Liver (tissue), 9 donors: ENCODE data around the gene TEX50. TPM values are rescaled to one million over a fixed set of nuclear protein-coding genes. Genes with fewer than 3 reads are reported as not detected.

Source experiments
- DNase-seq: peaks from one replicate; pipeline ENCODE4 v3.0.0-alpha.2; 2017; ENCODE audit warnings: low spot score
- H3K27ac ChIP-seq, 2 donors: one replicate each; pipeline ENCODE4 v1.7.0; 2013; ENCODE audit warnings: inconsistent platforms in 2 of 2, low read length in 2 of 2, control low read depth in 1 of 2, low read depth in 1 of 2, mild to moderate bottlenecking in 1 of 2
- H3K27me3 ChIP-seq, 4 donors: one replicate each; pipeline versions ENCODE4 v1.6.1 to v1.7.0; 2013; ENCODE audit warnings: low read length in 3 of 4, inconsistent platforms in 1 of 4, mild to moderate bottlenecking in 1 of 4, moderate library complexity in 1 of 4; ENCODE audit not compliant: control insufficient read depth in 4 of 4, insufficient read depth in 4 of 4
- H3K36me3 ChIP-seq, 4 donors: one replicate each; pipeline versions ENCODE4 v1.6.1 to v1.7.0; 2013; ENCODE audit warnings: low read length in 3 of 4, mild to moderate bottlenecking in 3 of 4, low read depth in 1 of 4, moderate library complexity in 1 of 4; ENCODE audit not compliant: control insufficient read depth in 4 of 4, insufficient read depth in 3 of 4
- H3K4me1 ChIP-seq, 4 donors: one replicate each; pipeline versions ENCODE4 v1.6.1 to v1.7.0; 2013; ENCODE audit warnings: low read length in 3 of 4, mild to moderate bottlenecking in 3 of 4, moderate library complexity in 1 of 4; ENCODE audit not compliant: control insufficient read depth in 4 of 4, insufficient read depth in 4 of 4
- H3K4me3 ChIP-seq, 3 donors: one replicate each; pipeline versions ENCODE4 v1.6.1 to v1.7.0; 2013; ENCODE audit warnings: low read length in 3 of 3, control low read depth in 1 of 3, low read depth in 1 of 3, mild to moderate bottlenecking in 1 of 3
- H3K9ac ChIP-seq, 2 donors: one replicate each; pipeline ENCODE4 v1.7.0; 2013; ENCODE audit warnings: low read length in 2 of 2, mild to moderate bottlenecking in 2 of 2, moderate library complexity in 2 of 2, control low read depth in 1 of 2, low read depth in 1 of 2
- H3K9me3 ChIP-seq, 4 donors: one replicate each; pipeline versions ENCODE4 v1.6.1 to v1.7.0; 2013; ENCODE audit warnings: low read length in 3 of 4; ENCODE audit not compliant: control insufficient read depth in 4 of 4
- EGR1 ChIP-seq, 2 donors: IDR thresholded peaks; 2 replicates each; pipeline ENCODE4 v1.6.1; 2016 to 2018; ENCODE audit warnings: antibody characterized with exemption in 2 of 2, low read depth in 2 of 2
- FOXA1 ChIP-seq: IDR thresholded peaks from 2 replicates; pipeline ENCODE4 v1.6.1; 2016; ENCODE audit warnings: antibody characterized with exemption
- FOXA2 ChIP-seq: IDR thresholded peaks from 2 replicates; pipeline ENCODE4 v1.6.1; 2016; ENCODE audit warnings: antibody characterized with exemption
- GABPA ChIP-seq, 2 donors: IDR thresholded peaks in 1 of 2; conservative IDR thresholded peaks in 1 of 2; 2 replicates each; pipeline ENCODE4 v1.6.1; 2016; ENCODE audit warnings: antibody characterized with exemption in 2 of 2, mild to moderate bottlenecking in 1 of 2, moderate library complexity in 1 of 2
- HNF4A ChIP-seq, 2 donors: conservative IDR thresholded peaks; 2 replicates each; pipeline ENCODE4 v1.6.1; 2016; ENCODE audit warnings: antibody characterized with exemption in 2 of 2, mild to moderate bottlenecking in 2 of 2
- HNF4G ChIP-seq: IDR thresholded peaks from 2 replicates; pipeline ENCODE4 v1.6.1; 2016; ENCODE audit warnings: antibody characterized with exemption
- JUND ChIP-seq, 2 donors: IDR thresholded peaks; 2 replicates each; pipeline ENCODE4 v1.6.1; 2016; ENCODE audit warnings: antibody characterized with exemption in 2 of 2
- NR2F2 ChIP-seq: IDR thresholded peaks from 2 replicates; pipeline ENCODE4 v1.6.1; 2016; ENCODE audit warnings: antibody characterized with exemption
- RAD21 ChIP-seq, 2 donors: IDR thresholded peaks; 2 replicates each; pipeline ENCODE4 v1.6.1; 2016; ENCODE audit warnings: antibody characterized with exemption in 2 of 2, mild to moderate bottlenecking in 2 of 2
- RXRA ChIP-seq, 2 donors: IDR thresholded peaks; 2 replicates each; pipeline ENCODE4 v1.6.1; 2017 to 2018; ENCODE audit warnings: antibody characterized with exemption in 2 of 2, mild to moderate bottlenecking in 1 of 2
- SP1 ChIP-seq: IDR thresholded peaks from 2 replicates; pipeline ENCODE4 v1.6.1; 2018; ENCODE audit warnings: antibody characterized with exemption, mild to moderate bottlenecking
- TAF1 ChIP-seq: conservative IDR thresholded peaks from 2 replicates; pipeline ENCODE4 v1.6.1; 2016; ENCODE audit warnings: antibody characterized with exemption, mild to moderate bottlenecking
- YY1 ChIP-seq: IDR thresholded peaks from 2 replicates; pipeline ENCODE4 v1.6.1; 2016; ENCODE audit warnings: antibody characterized with exemption, mild to moderate bottlenecking
- WGBS: extraction: QIAGEN DNeasy Blood & Tissue Kit; methylation state at CpG from one replicate; pipeline ENCODE4 v1.1.7; 2013; 5-methylcytosine and 5-hydroxymethylcytosine counted together
- polyA plus RNA-seq, 2 donors: library from polyadenylated mRNA; stranded (reverse) in 1 of 2; unstranded in 1 of 2; fragments of 200-250 nt in 1 of 2; fragments of >200 nt in 1 of 2; fragmentation: Nextera tagmentation in 1 of 2; extraction: Ambion mirVana in 1 of 2; gene quantifications; one replicate each; pipeline versions ENCODE4 v1.2.1 to v1.2.3, GENCODE V29; 2013 to 2015
- total RNA-seq, 2 donors: library from RNA; depleted of rRNA; stranded (reverse); fragments of >200 nt; gene quantifications; one replicate each; pipeline ENCODE4 v1.2.3, GENCODE V29; 2014
- TF ChIP-seq, protein P1 (sequence below): IDR thresholded peaks from 2 replicates; pipeline ENCODE4 v1.6.1; 2016; ENCODE audit warnings: antibody characterized with exemption, mild to moderate bottlenecking
- TF ChIP-seq, protein P2 (sequence below): IDR thresholded peaks from 2 replicates; pipeline ENCODE4 v1.6.1; 2016; ENCODE audit warnings: antibody characterized with exemption
- TF ChIP-seq, protein P3 (sequence below): fragments of 150-350 bp; IDR thresholded peaks from 2 replicates; pipeline ENCODE4 v1.5.1; 2017; ENCODE audit warnings: improper control_type of control experiment, low read depth, low read length; ENCODE audit not compliant: missing input control
- TF ChIP-seq, protein P4 (sequence below): IDR thresholded peaks from 2 replicates; pipeline ENCODE4 v1.6.1; 2016; ENCODE audit warnings: antibody characterized with exemption
- TF ChIP-seq, protein P5 (sequence below): IDR thresholded peaks from 2 replicates; pipeline ENCODE4 v1.6.1; 2016; ENCODE audit warnings: antibody characterized with exemption
- donor health status: healthy.
- donor health status: healthy.
- donor health status: healthy.
- donor health status: healthy.
- donor health status: healthy.

TEX50 gene
- total and polyA plus RNA-seq, 4 donors: not detected

DNA sequence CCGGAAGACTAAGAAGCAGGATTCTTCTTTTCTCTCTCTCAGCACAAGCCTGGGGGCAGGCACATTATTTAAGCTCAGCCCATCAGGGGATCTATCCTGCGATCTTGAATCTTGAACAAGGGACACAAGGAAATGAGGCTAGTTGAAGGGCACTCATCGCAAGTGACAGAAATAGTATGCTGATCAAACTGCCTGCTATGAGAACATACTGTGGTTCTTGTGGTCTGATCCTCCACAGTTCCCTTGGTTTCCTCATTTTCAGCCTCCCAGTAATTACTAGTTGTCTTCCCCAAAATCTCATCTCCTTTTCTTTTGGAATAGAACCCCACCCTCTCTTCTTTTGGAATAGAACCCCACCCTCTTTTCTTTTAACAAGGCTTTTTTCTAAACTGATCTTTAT is 28.0 kb downstream of the TEX50 start:
- Histone ChIP-seq H3K27ac (no peak overlapping the region), H3K9ac (no peak overlapping the region), H3K27me3 (no peaks in the 10 kb centered on the region), H3K4me1 (no peaks in the 10 kb centered on the region), H3K36me3 (no peaks in the 10 kb centered on the region), H3K9me3 (no peaks in the 10 kb centered on the region), H3K4me3 (no peak overlapping the region)
- WGBS: 89% methylated on average over 3 of the region's 3 CpGs
- TF ChIP-seq, protein P1, sequence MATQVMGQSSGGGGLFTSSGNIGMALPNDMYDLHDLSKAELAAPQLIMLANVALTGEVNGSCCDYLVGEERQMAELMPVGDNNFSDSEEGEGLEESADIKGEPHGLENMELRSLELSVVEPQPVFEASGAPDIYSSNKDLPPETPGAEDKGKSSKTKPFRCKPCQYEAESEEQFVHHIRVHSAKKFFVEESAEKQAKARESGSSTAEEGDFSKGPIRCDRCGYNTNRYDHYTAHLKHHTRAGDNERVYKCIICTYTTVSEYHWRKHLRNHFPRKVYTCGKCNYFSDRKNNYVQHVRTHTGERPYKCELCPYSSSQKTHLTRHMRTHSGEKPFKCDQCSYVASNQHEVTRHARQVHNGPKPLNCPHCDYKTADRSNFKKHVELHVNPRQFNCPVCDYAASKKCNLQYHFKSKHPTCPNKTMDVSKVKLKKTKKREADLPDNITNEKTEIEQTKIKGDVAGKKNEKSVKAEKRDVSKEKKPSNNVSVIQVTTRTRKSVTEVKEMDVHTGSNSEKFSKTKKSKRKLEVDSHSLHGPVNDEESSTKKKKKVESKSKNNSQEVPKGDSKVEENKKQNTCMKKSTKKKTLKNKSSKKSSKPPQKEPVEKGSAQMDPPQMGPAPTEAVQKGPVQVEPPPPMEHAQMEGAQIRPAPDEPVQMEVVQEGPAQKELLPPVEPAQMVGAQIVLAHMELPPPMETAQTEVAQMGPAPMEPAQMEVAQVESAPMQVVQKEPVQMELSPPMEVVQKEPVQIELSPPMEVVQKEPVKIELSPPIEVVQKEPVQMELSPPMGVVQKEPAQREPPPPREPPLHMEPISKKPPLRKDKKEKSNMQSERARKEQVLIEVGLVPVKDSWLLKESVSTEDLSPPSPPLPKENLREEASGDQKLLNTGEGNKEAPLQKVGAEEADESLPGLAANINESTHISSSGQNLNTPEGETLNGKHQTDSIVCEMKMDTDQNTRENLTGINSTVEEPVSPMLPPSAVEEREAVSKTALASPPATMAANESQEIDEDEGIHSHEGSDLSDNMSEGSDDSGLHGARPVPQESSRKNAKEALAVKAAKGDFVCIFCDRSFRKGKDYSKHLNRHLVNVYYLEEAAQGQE: no peak
- TF ChIP-seq HNF4A (conservative IDR thresholded peaks at IDR 0.05) (no peak), GABPA (IDR thresholded peaks at IDR 0.05 in 1 of 2, conservative IDR thresholded peaks at IDR 0.05 in 1 of 2) (no peak), FOXA1 (no peak), EGR1 (IDR thresholded peaks at IDR 0.05; ENCODE audit: low read depth in 2 of 2) (no peak), FOXA2 (no peak), HNF4G (no peak), RAD21 (IDR thresholded peaks at IDR 0.05) (no peak), YY1 (no peak), SP1 (no peak), NR2F2 (no peak), JUND (IDR thresholded peaks at IDR 0.05) (no peak), RXRA (IDR thresholded peaks at IDR 0.05) (no peak), TAF1 (no peak)
- TF ChIP-seq, protein P2, sequence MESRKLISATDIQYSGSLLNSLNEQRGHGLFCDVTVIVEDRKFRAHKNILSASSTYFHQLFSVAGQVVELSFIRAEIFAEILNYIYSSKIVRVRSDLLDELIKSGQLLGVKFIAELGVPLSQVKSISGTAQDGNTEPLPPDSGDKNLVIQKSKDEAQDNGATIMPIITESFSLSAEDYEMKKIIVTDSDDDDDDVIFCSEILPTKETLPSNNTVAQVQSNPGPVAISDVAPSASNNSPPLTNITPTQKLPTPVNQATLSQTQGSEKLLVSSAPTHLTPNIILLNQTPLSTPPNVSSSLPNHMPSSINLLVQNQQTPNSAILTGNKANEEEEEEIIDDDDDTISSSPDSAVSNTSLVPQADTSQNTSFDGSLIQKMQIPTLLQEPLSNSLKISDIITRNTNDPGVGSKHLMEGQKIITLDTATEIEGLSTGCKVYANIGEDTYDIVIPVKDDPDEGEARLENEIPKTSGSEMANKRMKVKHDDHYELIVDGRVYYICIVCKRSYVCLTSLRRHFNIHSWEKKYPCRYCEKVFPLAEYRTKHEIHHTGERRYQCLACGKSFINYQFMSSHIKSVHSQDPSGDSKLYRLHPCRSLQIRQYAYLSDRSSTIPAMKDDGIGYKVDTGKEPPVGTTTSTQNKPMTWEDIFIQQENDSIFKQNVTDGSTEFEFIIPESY: no peak
- TF ChIP-seq, protein P3, sequence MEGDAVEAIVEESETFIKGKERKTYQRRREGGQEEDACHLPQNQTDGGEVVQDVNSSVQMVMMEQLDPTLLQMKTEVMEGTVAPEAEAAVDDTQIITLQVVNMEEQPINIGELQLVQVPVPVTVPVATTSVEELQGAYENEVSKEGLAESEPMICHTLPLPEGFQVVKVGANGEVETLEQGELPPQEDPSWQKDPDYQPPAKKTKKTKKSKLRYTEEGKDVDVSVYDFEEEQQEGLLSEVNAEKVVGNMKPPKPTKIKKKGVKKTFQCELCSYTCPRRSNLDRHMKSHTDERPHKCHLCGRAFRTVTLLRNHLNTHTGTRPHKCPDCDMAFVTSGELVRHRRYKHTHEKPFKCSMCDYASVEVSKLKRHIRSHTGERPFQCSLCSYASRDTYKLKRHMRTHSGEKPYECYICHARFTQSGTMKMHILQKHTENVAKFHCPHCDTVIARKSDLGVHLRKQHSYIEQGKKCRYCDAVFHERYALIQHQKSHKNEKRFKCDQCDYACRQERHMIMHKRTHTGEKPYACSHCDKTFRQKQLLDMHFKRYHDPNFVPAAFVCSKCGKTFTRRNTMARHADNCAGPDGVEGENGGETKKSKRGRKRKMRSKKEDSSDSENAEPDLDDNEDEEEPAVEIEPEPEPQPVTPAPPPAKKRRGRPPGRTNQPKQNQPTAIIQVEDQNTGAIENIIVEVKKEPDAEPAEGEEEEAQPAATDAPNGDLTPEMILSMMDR: no peak
- TF ChIP-seq, protein P4, sequence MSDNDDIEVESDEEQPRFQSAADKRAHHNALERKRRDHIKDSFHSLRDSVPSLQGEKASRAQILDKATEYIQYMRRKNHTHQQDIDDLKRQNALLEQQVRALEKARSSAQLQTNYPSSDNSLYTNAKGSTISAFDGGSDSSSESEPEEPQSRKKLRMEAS: no peak
- TF ChIP-seq, protein P5, sequence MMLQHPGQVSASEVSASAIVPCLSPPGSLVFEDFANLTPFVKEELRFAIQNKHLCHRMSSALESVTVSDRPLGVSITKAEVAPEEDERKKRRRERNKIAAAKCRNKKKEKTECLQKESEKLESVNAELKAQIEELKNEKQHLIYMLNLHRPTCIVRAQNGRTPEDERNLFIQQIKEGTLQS: no peak
- no peak for DNase-seq
